ENCODE data around the gene TERT. TPM values are rescaled to one million over a fixed set of nuclear protein-coding genes. Genes with fewer than 3 reads are reported as not detected.

Gene TERT
- total RNA-seq, 1 donor from 2014 or later: 0.28 TPM

DNA sequence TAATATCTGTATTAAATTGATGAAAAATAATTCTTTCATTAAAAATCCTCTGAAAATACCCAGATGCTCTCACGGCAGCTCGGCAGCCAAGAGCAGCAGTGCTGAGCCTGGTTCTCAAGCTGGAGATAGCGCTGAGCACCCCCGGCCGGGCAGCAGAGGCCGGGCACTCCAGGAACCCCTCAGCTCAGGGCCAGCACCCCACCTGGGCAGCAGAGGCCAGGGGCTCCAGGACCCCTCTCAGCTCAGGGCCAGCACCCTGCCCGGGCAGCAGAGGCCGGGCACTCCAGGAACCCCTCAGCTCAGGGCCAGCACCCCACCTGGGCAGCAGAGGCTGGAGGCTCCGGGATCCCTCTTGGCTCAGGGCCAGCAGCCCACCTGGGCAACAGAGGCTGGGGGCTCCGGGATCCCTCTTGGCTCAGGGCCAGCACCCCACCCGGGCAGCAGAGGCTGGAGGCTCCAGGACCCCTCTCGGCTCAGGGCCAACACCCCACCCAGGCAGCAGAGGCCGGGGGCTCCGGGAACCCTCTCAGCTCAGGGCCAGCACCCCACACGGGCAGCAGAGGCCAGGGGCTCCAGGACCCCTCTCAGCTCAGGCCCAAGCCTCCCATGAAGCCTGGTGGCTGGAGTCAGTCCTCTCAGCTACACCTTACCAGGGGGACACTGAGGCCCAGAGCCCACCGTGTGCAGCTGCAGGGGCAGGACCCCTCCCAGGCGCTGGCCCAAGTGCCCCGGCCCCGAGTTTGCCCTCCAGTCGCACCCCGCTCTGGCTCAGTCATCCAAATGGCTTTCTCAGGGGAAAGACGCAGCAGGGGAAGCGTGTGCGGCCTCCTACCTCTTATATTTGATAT is 28.3 kb upstream of the TERT start:
- no peak overlapping the region for H3K27ac Mint-ChIP-seq (ENCODE audit: unreplicated experiment)

DNA sequence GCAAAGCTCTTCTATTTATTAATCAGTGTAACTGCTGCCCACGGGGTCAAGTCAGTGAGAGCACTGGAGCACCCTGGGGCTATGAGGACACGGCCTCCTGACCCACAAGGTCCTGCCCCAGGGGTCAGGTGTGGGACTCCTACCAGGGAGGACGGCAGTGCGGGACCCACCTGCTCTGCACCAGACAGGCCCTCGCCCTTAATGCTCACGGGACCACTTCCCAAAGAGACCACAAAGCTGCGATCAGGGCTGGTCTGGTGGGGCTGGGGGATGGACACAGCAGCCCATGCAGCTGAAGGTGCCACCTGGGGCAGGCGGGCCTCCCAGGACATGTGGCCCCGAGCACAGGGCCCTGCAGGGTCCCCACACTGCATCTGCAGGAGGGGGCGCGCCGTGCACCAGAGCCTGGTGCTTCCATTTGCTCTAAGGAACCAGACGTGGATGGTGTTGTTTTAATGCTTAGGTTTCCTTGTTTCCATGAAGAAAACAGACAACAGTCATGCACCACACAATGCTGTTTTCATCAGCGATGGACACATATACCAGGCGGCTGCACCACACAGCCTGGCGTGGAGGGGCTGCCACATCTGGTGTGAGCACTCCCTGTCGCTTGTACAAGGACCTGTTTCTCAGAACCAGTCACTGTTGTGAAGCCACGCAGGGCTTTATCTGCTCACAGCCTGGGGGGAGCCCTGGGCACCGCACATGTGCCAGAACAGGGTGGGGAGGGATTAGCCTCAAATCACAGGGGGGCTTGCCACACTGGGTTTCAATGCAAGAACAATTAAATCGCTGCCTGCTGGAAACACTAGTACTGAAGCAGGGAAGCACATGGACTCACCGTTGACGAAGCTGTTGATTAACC is 27.4 kb upstream of the TERT start:
- Mint-ChIP-seq H3K9me3 (ENCODE audit: unreplicated experiment) (no peaks in the 10 kb centered on the region), H3K27ac (ENCODE audit: unreplicated experiment) (no peak overlapping the region), H3K4me3 (ENCODE audit: unreplicated experiment) (no peak overlapping the region), H3K36me3 (ENCODE audit: low read depth, unreplicated experiment) (peaks cover 48% of the 10 kb centered on the region), H3K27me3 (ENCODE audit: unreplicated experiment) (peaks cover 16% of the 10 kb centered on the region), H3K4me1 (ENCODE audit: unreplicated experiment) (no peaks in the 10 kb centered on the region)
- no peak for DNase-seq (ENCODE audit: low spot score)
- TF ChIP-seq, protein P1, sequence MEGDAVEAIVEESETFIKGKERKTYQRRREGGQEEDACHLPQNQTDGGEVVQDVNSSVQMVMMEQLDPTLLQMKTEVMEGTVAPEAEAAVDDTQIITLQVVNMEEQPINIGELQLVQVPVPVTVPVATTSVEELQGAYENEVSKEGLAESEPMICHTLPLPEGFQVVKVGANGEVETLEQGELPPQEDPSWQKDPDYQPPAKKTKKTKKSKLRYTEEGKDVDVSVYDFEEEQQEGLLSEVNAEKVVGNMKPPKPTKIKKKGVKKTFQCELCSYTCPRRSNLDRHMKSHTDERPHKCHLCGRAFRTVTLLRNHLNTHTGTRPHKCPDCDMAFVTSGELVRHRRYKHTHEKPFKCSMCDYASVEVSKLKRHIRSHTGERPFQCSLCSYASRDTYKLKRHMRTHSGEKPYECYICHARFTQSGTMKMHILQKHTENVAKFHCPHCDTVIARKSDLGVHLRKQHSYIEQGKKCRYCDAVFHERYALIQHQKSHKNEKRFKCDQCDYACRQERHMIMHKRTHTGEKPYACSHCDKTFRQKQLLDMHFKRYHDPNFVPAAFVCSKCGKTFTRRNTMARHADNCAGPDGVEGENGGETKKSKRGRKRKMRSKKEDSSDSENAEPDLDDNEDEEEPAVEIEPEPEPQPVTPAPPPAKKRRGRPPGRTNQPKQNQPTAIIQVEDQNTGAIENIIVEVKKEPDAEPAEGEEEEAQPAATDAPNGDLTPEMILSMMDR (IDR thresholded peaks at IDR 0.05; ENCODE audit: unreplicated experiment): no peak

More for the DNA sequence above, 28.3 kb upstream of the TERT start:
- DNase-seq (ENCODE audit: low spot score): no peak
- Mint-ChIP-seq H3K9me3 (ENCODE audit: unreplicated experiment) (no peaks in the 10 kb centered on the region), H3K4me1 (ENCODE audit: unreplicated experiment) (peaks cover 3% of the 10 kb centered on the region), H3K36me3 (ENCODE audit: low read depth, unreplicated experiment) (peaks cover 49% of the 10 kb centered on the region), H3K4me3 (ENCODE audit: unreplicated experiment) (no peak overlapping the region), H3K27me3 (ENCODE audit: unreplicated experiment) (peaks cover 13% of the 10 kb centered on the region)
- TF ChIP-seq, protein P1 (IDR thresholded peaks at IDR 0.05; ENCODE audit: unreplicated experiment): no peak

DNA sequence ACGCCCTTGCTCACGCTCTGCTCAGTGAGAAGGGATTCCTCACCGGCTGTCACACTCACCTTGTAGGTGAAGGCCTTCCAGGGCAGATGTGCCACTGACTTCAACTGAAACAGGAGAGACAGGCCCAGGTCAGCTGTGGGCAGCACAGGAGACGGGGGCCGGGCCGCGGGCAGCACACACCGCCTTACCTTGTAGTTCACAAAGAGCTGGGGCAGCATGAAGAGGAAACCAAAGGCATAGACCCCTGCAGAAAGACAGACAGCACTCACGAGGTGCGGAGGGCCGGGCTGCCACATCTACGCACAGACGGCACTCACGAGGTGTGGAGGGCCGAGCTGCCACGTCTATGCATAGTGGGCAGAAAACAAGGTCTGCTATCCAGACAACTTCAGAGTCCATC is 26.7 kb upstream of the TERT start:
- Mint-ChIP-seq H3K4me3 (ENCODE audit: unreplicated experiment) (peak overlapping the region; percentile 56), H3K36me3 (ENCODE audit: low read depth, unreplicated experiment) (peaks cover 45% of the 10 kb centered on the region), H3K27ac (ENCODE audit: unreplicated experiment) (no peak overlapping the region), H3K9me3 (ENCODE audit: unreplicated experiment) (no peaks in the 10 kb centered on the region), H3K27me3 (ENCODE audit: unreplicated experiment) (peaks cover 11% of the 10 kb centered on the region), H3K4me1 (ENCODE audit: unreplicated experiment) (peaks cover 2% of the 10 kb centered on the region)
- no peak for DNase-seq (ENCODE audit: low spot score)
- TF ChIP-seq, protein P1 (IDR thresholded peaks at IDR 0.05; ENCODE audit: unreplicated experiment): no peak

DNA sequence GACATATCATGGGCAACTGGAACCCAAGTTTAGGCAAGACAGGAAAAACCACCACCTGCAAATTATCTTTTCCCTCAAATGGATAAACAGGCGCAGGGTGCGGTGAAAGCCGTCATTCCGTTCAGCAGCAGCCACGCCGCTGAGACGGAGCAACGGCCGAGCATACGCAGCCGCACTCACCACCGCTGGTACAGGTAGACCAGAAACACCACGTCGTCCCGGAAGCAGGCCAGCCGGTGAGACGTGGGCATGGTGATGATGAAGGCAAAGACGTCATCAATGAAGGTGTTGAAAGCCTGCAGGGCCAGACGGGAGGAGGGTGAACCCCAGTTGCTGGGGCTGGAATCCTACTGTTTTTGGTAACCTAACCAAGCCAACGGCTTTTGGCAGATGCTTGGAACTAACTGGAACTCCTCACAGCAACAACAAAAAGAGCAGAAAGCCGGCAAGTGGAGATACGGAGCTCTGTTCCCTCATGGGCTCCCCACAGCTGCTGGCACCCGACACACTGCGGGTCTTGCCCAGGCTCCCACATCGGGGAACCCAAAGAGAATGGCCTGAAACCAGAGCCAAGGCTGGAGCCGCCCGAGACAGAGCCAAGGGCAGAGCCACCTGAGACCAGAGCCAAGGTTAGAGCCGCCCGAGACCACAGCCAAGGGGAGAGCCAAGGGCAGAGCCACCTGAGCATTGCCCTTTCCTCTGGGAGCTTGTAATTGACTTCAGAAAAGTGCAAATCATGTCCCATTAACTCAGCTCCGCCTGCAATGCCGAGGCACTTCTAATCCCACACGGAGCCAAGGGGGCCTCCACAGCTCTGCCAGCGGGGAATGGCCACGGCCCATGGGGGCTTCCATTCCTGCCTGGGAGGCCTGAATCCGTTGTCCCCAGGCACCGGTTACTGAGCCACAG is 25.8 kb upstream of the TERT start:
- H3K9me3 Mint-ChIP-seq (ENCODE audit: unreplicated experiment): no peaks in the 10 kb centered on the region
- H3K27ac Mint-ChIP-seq (ENCODE audit: unreplicated experiment): no peak overlapping the region
- no peak overlapping the region for H3K4me3 Mint-ChIP-seq (ENCODE audit: unreplicated experiment)
- H3K4me1 Mint-ChIP-seq (ENCODE audit: unreplicated experiment): peaks cover 6% of the 10 kb centered on the region
- TF ChIP-seq, protein P1 (IDR thresholded peaks at IDR 0.05; ENCODE audit: unreplicated experiment): no peak
- no peak for DNase-seq (ENCODE audit: low spot score)
- peaks cover 8% of the 10 kb centered on the region for H3K27me3 Mint-ChIP-seq (ENCODE audit: unreplicated experiment)
- peaks cover 37% of the 10 kb centered on the region for H3K36me3 Mint-ChIP-seq (ENCODE audit: low read depth, unreplicated experiment)

All from endothelial cell (in vitro differentiated cells).